Lung (tissue), 12 donors: Measurements from ENCODE around the gene ANXA3. TPM values are rescaled to one million over a fixed set of nuclear protein-coding genes. Genes with fewer than 3 reads are reported as not detected.

Experiments
- ATAC-seq: fragments of 200-7000 bp; cut with Tn5 transposase; one replicate; pipeline ENCODE4 v1.9.1; 2020; ENCODE audit warnings: moderate number of reproducible peaks; ENCODE audit not compliant: insufficient read depth, low FRiP score
- DNase-seq, 3 donors: peaks; one replicate each; pipeline ENCODE4 v3.0.0-alpha.2; 2013 to 2017
- H3K27ac ChIP-seq, 2 donors: one replicate each; pipeline ENCODE4 v1.5.1; 2013; ENCODE audit warnings: mild to moderate bottlenecking in 2 of 2, moderate library complexity in 2 of 2, control low read depth in 1 of 2, inconsistent platforms in 1 of 2, low read depth in 1 of 2, low read length in 1 of 2
- H3K27me3 ChIP-seq, 3 donors: one replicate each; pipeline ENCODE4 v1.5.1; 2013; ENCODE audit warnings: low read length in 2 of 3; ENCODE audit not compliant: control insufficient read depth in 3 of 3, insufficient read depth in 3 of 3
- H3K36me3 ChIP-seq, 4 donors: one replicate each; pipeline ENCODE4 v1.5.1; 2013; ENCODE audit warnings: low read length in 4 of 4, mild to moderate bottlenecking in 1 of 4, moderate library complexity in 1 of 4; ENCODE audit not compliant: control insufficient read depth in 4 of 4, insufficient read depth in 4 of 4
- H3K4me1 ChIP-seq, 5 donors: one replicate each; pipeline ENCODE4 v1.5.1; 2013; ENCODE audit warnings: low read length in 5 of 5, mild to moderate bottlenecking in 2 of 5, moderate library complexity in 1 of 5; ENCODE audit not compliant: control insufficient read depth in 5 of 5, insufficient read depth in 5 of 5
- H3K4me3 ChIP-seq: one replicate; pipeline ENCODE4 v1.5.1; 2013; ENCODE audit warnings: mild to moderate bottlenecking, control low read depth, moderate library complexity
- H3K9ac ChIP-seq, 2 donors: one replicate each; pipeline ENCODE4 v1.5.1; 2013; ENCODE audit warnings: low read length in 2 of 2, control low read depth in 1 of 2; ENCODE audit not compliant: insufficient read depth in 1 of 2
- H3K9me3 ChIP-seq, 4 donors: one replicate each; pipeline ENCODE4 v1.5.1; 2013; ENCODE audit warnings: low read length in 3 of 4, mild to moderate bottlenecking in 1 of 4, moderate library complexity in 1 of 4; ENCODE audit not compliant: control insufficient read depth in 4 of 4, insufficient read depth in 3 of 4
- CTCF ChIP-seq: IDR thresholded peaks from 2 replicates; pipeline ENCODE4 v1.5.1; 2012; ENCODE audit warnings: mild to moderate bottlenecking; ENCODE audit errors: control extremely low read depth, extremely low read depth
- WGBS, 2 donors: extraction: QIAGEN DNeasy Blood & Tissue Kit; methylation state at CpG; one replicate each; pipeline ENCODE4 v1.1.7; 2013; 5-methylcytosine and 5-hydroxymethylcytosine counted together
- polyA plus RNA-seq, 2 donors: library from polyadenylated mRNA; stranded (reverse); fragments of 200-250 nt; gene quantifications; one replicate each; pipeline ENCODE4 v1.2.1, GENCODE V29; 2013
- total RNA-seq, 2 donors: library from RNA; depleted of rRNA in 1 of 2; stranded (reverse); fragments of >200 nt in 1 of 2; gene quantifications; one replicate each; pipeline ENCODE4 v1.2.1, GENCODE V29; 2014 to 2021
- donor health status: control.
- donor health status: control.
- donor health status: Bipolar disorder and iron deficiency.
- donor health status: healthy.
- donor health status: DM: yes; HTN: yes; CAD: no.

The ANXA3 gene
- total and polyA plus RNA-seq, 4 donors, result 84.1 to 244 (median 156) TPM

DNA sequence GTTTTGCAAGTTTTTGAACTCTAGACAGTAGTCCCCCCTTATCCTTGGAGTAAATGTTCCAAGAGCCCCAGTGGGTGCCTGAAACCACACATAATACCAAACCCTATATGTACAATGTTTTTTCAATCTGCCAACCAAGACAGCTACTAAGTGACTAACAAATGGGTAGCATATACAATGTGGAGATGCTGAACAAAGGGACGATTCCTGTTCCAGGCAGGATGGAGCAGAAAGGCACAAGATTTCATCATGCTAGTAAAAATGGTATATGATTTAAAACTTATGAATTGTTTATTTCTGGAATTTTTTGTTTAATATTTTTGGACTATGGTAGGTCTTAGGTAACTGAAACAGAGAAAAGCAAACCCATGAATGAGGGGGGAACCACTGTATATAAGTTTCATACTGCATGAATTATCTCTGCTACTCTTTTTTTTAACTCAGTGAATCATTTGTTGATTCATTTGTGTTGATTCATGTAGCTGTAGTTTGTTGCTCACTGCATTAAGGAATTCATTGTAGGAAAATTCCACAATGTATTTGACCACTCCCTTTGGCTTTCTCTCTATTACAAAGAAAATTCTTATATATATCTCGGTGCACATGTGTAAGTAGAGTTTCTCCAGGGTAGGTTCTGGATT is 21.9 kb upstream of the ANXA3 start:
- Histone ChIP-seq H3K4me1 (peaks cover 0 to 2% (median 0%) of the 10 kb centered on the region in 5 donors), H3K9me3 (no peaks in the 10 kb centered on the region), H3K27me3 (no peaks in the 10 kb centered on the region), H3K9ac (no peak overlapping the region), H3K4me3 (no peak overlapping the region), H3K36me3 (peaks cover 0 to 12% (median 1%) of the 10 kb centered on the region in 4 donors), H3K27ac (no peak overlapping the region)
- DNase-seq (no peak), ATAC-seq (no peak)
- 84 to 88% methylated on average over 2 of the region's 2 CpGs for WGBS, 2 donors
- TF ChIP-seq CTCF, result no peak

DNA sequence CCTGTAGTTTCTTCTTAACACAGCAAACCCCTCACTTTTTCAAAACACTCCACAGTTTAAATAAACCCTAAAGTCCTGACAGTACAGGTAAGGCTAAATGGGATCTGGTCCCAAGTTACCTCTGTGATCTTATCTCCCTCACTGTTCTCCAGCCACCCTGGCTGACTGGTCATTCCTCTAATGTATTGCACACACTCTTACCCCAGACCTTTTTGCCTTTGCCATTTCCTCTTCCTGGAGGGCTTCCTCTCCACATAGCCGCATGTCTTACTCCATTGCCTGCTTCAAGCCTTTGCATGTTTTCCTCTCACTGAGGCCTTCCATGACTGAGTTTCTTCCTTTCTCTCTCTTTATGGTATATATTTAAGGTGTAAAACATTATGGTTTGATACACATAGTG is 19.5 kb upstream of the ANXA3 start:
- H3K9me3 ChIP-seq, result no peaks in the 10 kb centered on the region
- TF ChIP-seq CTCF, result no peak
- DNase-seq (no peak), ATAC-seq (no peak)
- 6 to 45% methylated on average over 1 of the region's 1 CpG for WGBS, 2 donors
- peaks cover 0 to 11% (median 4%) of the 10 kb centered on the region in 4 donors for H3K36me3 ChIP-seq
- H3K4me1 ChIP-seq, result peaks cover 0 to 2% (median 0%) of the 10 kb centered on the region in 5 donors
- H3K27me3 ChIP-seq, result no peaks in the 10 kb centered on the region
- H3K4me3 ChIP-seq, result no peak overlapping the region
- no peak overlapping the region for H3K9ac ChIP-seq
- H3K27ac ChIP-seq, result no peak overlapping the region

DNA sequence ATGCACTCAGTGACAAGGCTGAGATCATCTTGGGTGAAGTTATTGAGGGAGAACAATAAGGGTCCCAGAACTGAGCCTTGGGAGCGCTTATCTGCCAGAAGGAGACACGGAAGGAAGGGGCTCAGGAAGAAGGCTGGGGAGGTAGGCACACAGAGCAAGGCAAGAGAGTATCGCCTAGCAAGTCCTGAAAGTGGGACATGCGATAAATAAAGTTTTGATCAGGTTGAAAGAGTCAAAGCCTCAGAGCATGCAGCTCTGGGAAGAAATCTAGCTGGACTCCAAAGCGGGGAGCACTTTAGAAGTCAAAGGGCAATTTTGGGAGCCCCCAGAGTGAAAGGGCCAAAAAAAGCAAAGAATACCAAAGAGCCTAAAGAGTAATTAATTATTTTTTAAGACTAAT is 17.7 kb upstream of the ANXA3 start:
- Histone ChIP-seq H3K9ac (no peak overlapping the region), H3K4me3 (no peak overlapping the region), H3K36me3 (peaks cover 0 to 14% (median 4%) of the 10 kb centered on the region in 4 donors), H3K4me1 (peaks cover 0 to 2% (median 0%) of the 10 kb centered on the region in 5 donors), H3K27ac (no peak overlapping the region), H3K27me3 (no peaks in the 10 kb centered on the region), H3K9me3 (no peaks in the 10 kb centered on the region)
- ATAC-seq (no peak), DNase-seq (no peak)
- TF ChIP-seq CTCF, result no peak
- 72 to 88% methylated on average over 5 of the region's 5 CpGs for WGBS, 2 donors
